Measurements from ENCODE around the gene MRPS6.

MRPS6 gene

GRCh38 chr21:34073032-34073748 is at the start of gene MRPS6, which contains the start of gene SLC5A3:
MRPS6 (plus strand) TSS chr21:34073578; CDS start chr21:34073701, 123 bp downstream.
SLC5A3 (plus strand) TSS chr21:34073578; CDS start chr21:34095199, 21,621 bp downstream.
- DNase-seq, result peak; percentile 89

GRCh38 chr21:34023691-34024373 is 49.5 kb upstream of the MRPS6 start:
- DNase-seq, result no peak

GRCh38 chr21:34024374-34024693 is 49.0 kb upstream of the MRPS6 start:
- no peak for DNase-seq

- no peak for DNase-seq
Measured at GRCh38 chr21:34027721-34028461, 45.5 kb upstream of the MRPS6 start.

- DNase-seq, result no peak
Measured at GRCh38 chr21:34029743-34030528, 43.4 kb upstream of the MRPS6 start.

- DNase-seq, result no peak
Measured at GRCh38 chr21:34031835-34032370, 41.5 kb upstream of the MRPS6 start.

- no peak for DNase-seq
Measured at GRCh38 chr21:34034369-34035014, 38.9 kb upstream of the MRPS6 start.

- DNase-seq, result no peak
Measured at GRCh38 chr21:34035619-34036354, 37.6 kb upstream of the MRPS6 start.

- DNase-seq, result no peak
Measured at GRCh38 chr21:34037009-34037795, 36.2 kb upstream of the MRPS6 start.

- no peak for DNase-seq
Measured at GRCh38 chr21:34039678-34040382, 33.5 kb upstream of the MRPS6 start.

- no peak for DNase-seq
Measured at GRCh38 chr21:34042735-34043134, 30.6 kb upstream of the MRPS6 start.

- no peak for DNase-seq
Measured at GRCh38 chr21:34043333-34043732, 30.0 kb upstream of the MRPS6 start.

- no peak for DNase-seq
Measured at GRCh38 chr21:34046917-34047316, 26.5 kb upstream of the MRPS6 start.

- DNase-seq, result no peak
Measured at GRCh38 chr21:34047835-34048234, 25.5 kb upstream of the MRPS6 start.

GRCh38 chr21:34052171-34052570 is 21.2 kb upstream of the MRPS6 start:
- no peak for DNase-seq

- DNase-seq, result peak; percentile 67
Measured at GRCh38 chr21:34054259-34054658, 19.1 kb upstream of the MRPS6 start.

- DNase-seq, result no peak
Measured at GRCh38 chr21:34055615-34056014, 17.8 kb upstream of the MRPS6 start.

- no peak for DNase-seq
Measured at GRCh38 chr21:34061983-34062382, 11.4 kb upstream of the MRPS6 start.

GRCh38 chr21:34065027-34065426 is 8.4 kb upstream of the MRPS6 start:
- DNase-seq, result no peak

- DNase-seq, result no peak
Measured at GRCh38 chr21:34071683-34072082, 1.7 kb upstream of the MRPS6 start.

Data from NCI-H345 (cell line).